Measurements from ENCODE around the gene NOLC1. TPM values are rescaled to one million over a fixed set of nuclear protein-coding genes. Genes with fewer than 3 reads are reported as not detected.

The NOLC1 gene
- total RNA-seq, 2 experiments from 2014 or later, result 206 to 283 TPM

DNA sequence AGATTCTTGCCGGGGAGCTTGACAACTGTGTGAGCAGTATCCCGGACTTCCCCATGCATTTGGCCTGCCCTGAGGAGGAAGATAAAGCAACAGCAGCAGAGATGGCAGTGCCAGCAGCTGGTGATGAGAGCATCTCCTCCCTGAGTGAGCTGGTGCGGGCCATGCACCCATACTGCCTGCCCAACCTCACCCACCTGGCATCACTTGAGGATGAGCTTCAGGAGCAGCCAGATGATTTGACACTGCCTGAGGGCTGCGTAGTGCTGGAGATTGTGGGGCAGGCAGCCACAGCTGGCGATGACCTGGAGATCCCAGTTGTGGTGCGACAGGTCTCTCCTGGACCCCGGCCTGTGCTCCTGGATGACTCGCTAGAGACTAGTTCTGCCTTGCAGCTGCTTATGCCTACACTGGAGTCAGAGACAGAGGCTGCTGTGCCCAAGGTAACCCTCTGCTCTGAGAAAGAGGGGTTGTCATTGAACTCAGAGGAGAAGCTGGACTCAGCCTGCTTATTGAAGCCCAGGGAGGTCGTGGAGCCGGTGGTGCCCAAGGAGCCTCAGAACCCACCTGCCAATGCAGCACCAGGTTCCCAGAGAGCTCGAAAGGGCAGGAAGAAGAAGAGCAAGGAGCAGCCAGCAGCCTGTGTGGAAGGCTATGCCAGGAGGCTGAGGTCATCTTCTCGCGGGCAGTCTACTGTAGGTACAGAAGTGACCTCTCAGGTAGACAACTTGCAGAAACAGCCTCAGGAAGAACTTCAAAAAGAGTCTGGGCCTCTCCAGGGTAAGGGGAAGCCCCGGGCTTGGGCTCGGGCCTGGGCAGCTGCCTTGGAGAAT, 12.7 kb upstream of the NOLC1 start:
- peaks cover 27% of the 10 kb centered on the region for H3K4me1 Mint-ChIP-seq
- POLR2A ChIA-PET, result interaction anchor here (1.2 to 2.0 kb wide), 2 partner anchors 10 to 12 kb away, joined by 3 to 11 read pairs; partner anchors contain the start of gene NOLC1
- no peaks in the 10 kb centered on the region for H3K9me3 Mint-ChIP-seq (ENCODE audit: low read depth)
- CTCF ChIA-PET, result interaction anchor here (4.8 kb wide), 1 partner anchor 12 kb away, joined by 13 read pairs; the partner anchor contains the start of gene NOLC1
- no peaks in the 10 kb centered on the region for H3K27me3 Mint-ChIP-seq
- H3K27ac Mint-ChIP-seq, result no peak overlapping the region
- ATAC-seq, result no peak
- H3K36me3 Mint-ChIP-seq (ENCODE audit: low read depth), result peaks cover 71% of the 10 kb centered on the region
- intact Hi-C loops (cut with DNase I, micrococcal nuclease), result no loop called here
- no peak for DNase-seq
- no peak overlapping the region for H3K4me3 Mint-ChIP-seq

DNA sequence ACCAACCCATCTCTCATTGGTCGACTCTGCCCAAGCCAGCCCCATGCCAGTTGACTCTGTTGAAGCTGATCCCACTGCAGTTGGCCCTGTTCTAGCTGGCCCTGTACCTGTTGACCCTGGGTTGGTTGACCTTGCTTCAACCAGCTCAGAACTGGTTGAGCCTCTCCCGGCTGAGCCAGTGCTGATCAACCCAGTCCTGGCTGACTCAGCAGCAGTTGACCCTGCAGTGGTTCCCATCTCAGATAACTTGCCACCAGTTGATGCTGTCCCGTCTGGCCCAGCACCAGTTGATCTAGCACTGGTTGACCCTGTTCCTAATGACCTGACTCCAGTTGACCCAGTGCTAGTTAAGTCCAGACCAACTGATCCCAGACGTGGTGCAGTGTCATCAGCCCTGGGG, 12.0 kb upstream of the NOLC1 start:
- peak overlapping the region; percentile 3 for H3K27ac Mint-ChIP-seq
- peaks cover 70% of the 10 kb centered on the region for H3K36me3 Mint-ChIP-seq (ENCODE audit: low read depth)
- no peak overlapping the region for H3K4me3 Mint-ChIP-seq
- ATAC-seq (no peak), DNase-seq (no peak)
- ChIA-PET POLR2A (interaction anchor here (0.7 to 1.2 kb wide), 2 partner anchors 9 to 10 kb away, joined by 3 read pairs; no protein-coding TSS in a partner anchor), CTCF (interaction anchor here (4.8 kb wide), 1 partner anchor 11 kb away, joined by 13 read pairs; the partner anchor contains the start of gene NOLC1)
- peaks cover 21% of the 10 kb centered on the region for H3K4me1 Mint-ChIP-seq
- intact Hi-C loops (cut with DNase I, micrococcal nuclease), result no loop called here
- no peaks in the 10 kb centered on the region for H3K27me3 Mint-ChIP-seq
- no peaks in the 10 kb centered on the region for H3K9me3 Mint-ChIP-seq (ENCODE audit: low read depth)

DNA sequence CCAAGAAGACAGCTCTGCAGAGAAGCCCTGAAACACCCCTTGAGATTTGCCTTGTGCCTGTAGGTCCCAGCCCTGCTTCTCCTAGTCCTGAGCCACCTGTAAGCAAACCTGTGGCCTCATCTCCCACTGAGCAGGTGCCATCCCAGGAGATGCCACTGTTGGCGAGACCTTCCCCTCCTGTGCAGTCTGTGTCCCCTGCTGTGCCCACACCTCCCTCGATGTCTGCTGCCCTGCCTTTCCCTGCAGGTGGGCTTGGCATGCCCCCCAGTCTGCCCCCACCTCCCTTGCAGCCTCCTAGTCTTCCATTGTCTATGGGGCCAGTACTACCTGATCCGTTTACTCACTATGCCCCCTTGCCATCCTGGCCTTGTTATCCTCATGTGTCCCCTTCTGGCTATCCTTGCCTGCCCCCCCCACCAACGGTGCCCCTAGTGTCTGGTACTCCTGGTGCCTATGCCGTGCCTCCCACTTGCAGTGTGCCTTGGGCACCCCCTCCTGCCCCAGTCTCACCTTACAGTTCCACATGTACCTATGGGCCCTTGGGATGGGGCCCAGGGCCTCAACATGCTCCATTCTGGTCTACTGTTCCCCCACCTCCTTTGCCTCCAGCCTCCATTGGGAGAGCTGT, 11.2 kb upstream of the NOLC1 start:
- Mint-ChIP-seq H3K4me3 (no peak overlapping the region), H3K36me3 (ENCODE audit: low read depth) (peaks cover 69% of the 10 kb centered on the region), H3K9me3 (ENCODE audit: low read depth) (no peaks in the 10 kb centered on the region), H3K27ac (no peak overlapping the region), H3K4me1 (peaks cover 14% of the 10 kb centered on the region), H3K27me3 (no peaks in the 10 kb centered on the region)
- no peak for DNase-seq
- intact Hi-C loops (cut with DNase I, micrococcal nuclease), result no loop called here
- CTCF ChIA-PET, result no interaction called here
- ATAC-seq, result no peak
- POLR2A ChIA-PET, result no interaction called here

DNA sequence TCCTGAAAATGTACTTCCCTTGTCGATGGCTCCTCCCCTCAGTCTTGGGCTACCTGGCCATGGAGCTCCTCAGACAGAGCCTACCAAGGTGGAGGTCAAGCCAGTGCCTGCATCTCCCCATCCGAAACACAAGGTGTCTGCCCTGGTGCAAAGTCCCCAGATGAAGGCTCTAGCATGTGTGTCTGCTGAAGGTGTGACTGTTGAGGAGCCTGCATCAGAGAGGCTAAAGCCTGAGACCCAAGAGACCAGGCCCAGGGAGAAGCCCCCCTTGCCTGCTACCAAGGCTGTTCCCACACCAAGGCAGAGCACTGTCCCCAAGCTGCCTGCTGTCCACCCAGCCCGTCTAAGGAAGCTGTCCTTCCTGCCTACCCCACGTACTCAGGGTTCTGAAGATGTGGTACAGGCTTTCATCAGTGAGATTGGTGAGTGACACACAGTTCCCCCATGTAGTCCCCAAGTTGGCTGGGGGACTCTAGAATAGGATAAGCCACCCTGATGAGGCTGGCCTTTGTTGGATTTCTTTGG, 10.5 kb upstream of the NOLC1 start:
- no peak for ATAC-seq
- Mint-ChIP-seq H3K9me3 (ENCODE audit: low read depth) (no peaks in the 10 kb centered on the region), H3K4me1 (peaks cover 10% of the 10 kb centered on the region), H3K4me3 (no peak overlapping the region), H3K27ac (peak overlapping the region; percentile 45), H3K36me3 (ENCODE audit: low read depth) (peaks cover 75% of the 10 kb centered on the region), H3K27me3 (no peaks in the 10 kb centered on the region)
- ChIA-PET CTCF (no interaction called here), POLR2A (interaction anchor here (0.7 kb wide), 1 partner anchor 333 kb away, joined by 3 read pairs; no protein-coding TSS in a partner anchor)
- no peak for DNase-seq
- intact Hi-C loops (cut with DNase I, micrococcal nuclease), result no loop called here

DNA sequence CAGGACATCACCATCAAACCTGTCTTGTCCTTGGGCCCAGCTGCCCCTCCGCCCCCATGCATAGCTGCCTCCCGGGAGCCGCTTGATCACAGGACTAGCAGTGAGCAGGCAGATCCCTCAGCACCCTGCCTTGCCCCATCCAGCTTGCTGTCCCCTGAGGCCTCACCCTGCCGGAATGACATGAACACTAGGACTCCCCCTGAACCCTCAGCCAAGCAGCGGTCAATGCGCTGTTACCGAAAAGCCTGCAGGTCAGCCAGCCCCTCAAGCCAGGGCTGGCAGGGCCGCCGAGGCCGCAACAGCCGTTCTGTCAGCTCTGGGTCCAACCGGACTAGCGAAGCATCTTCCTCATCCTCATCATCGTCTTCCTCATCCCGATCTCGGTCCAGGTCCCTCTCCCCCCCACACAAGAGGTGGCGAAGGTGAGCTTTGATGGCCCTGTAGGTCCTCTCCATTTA, 5.2 kb upstream of the NOLC1 start:
- CTCF ChIA-PET, result interaction anchor here (0.7 to 1.8 kb wide), 3 partner anchors 9 to 24 kb away, joined by 3 to 7 read pairs (median 3); no protein-coding TSS in a partner anchor
- peak overlapping the region; percentile 32 for H3K27ac Mint-ChIP-seq
- H3K4me3 Mint-ChIP-seq, result no peak overlapping the region
- no peaks in the 10 kb centered on the region for H3K27me3 Mint-ChIP-seq
- POLR2A ChIA-PET, result interaction anchor here (0.9 to 1.9 kb wide), 3 partner anchors 9 to 12 kb away, joined by 4 to 6 read pairs (median 5); no protein-coding TSS in a partner anchor
- ATAC-seq (no peak), DNase-seq (no peak)
- peaks cover 74% of the 10 kb centered on the region for H3K36me3 Mint-ChIP-seq (ENCODE audit: low read depth)
- intact Hi-C loops (cut with DNase I, micrococcal nuclease), result no loop called here
- no peaks in the 10 kb centered on the region for H3K9me3 Mint-ChIP-seq (ENCODE audit: low read depth)
- peaks cover 14% of the 10 kb centered on the region for H3K4me1 Mint-ChIP-seq

DNA sequence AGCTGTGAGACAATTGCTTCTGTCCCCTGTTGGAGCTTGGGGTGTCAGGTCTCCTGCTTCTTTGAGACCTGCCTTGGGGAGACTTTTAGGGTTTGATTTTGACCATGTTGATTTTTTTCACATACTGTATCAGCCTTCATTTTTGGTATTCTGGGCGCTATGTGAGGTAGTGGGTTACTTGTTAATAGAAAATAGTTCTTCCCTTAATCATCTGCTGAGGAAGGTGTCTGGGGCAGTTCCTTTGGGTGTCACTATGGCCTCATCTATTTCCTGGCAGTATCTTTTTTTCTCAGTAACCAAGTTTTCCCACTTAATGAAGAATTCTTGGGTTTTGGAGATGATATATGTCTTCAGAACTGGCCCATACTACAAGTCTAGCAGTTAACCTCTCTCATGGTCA, 4.6 kb upstream of the NOLC1 start:
- ChIA-PET CTCF (interaction anchor here (1.0 to 1.8 kb wide), 2 partner anchors 10 to 23 kb away, joined by 3 to 7 read pairs; no protein-coding TSS in a partner anchor), POLR2A (interaction anchor here (0.6 to 1.9 kb wide), 3 partner anchors 10 to 13 kb away, joined by 3 to 6 read pairs (median 5); no protein-coding TSS in a partner anchor)
- Mint-ChIP-seq H3K9me3 (ENCODE audit: low read depth) (no peaks in the 10 kb centered on the region), H3K4me3 (no peak overlapping the region), H3K27ac (peak overlapping the region; percentile 32), H3K27me3 (no peaks in the 10 kb centered on the region), H3K4me1 (peaks cover 14% of the 10 kb centered on the region), H3K36me3 (ENCODE audit: low read depth) (peaks cover 73% of the 10 kb centered on the region)
- DNase-seq, result no peak
- intact Hi-C loops (cut with DNase I, micrococcal nuclease), result no loop called here
- ATAC-seq, result no peak

DNA sequence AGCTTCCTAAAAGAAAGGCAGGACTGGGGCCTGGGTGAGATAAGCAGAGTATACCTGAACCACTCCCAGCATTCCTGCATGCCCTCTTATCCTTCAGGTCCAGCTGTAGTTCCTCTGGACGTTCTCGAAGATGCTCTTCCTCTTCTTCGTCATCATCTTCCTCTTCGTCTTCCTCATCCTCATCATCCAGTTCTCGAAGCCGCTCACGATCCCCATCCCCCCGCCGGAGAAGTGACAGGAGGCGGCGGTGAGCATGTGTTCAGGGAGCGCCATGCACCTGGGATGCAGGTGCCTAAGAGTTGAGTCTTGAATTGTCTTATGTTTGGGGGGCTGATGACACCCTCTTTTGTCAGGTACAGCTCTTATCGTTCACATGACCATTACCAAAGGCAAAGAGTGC, 3.9 kb upstream of the NOLC1 start:
- H3K4me3 Mint-ChIP-seq, result no peak overlapping the region
- DNase-seq (no peak), ATAC-seq (no peak)
- intact Hi-C loops (cut with DNase I, micrococcal nuclease), result no loop called here
- POLR2A ChIA-PET, result no interaction called here
- no peaks in the 10 kb centered on the region for H3K9me3 Mint-ChIP-seq (ENCODE audit: low read depth)
- no peaks in the 10 kb centered on the region for H3K27me3 Mint-ChIP-seq
- peaks cover 18% of the 10 kb centered on the region for H3K4me1 Mint-ChIP-seq
- peaks cover 74% of the 10 kb centered on the region for H3K36me3 Mint-ChIP-seq (ENCODE audit: low read depth)
- H3K27ac Mint-ChIP-seq, result peak overlapping the region; percentile 75
- CTCF ChIA-PET, result interaction anchor here (1.2 to 1.8 kb wide), 3 partner anchors 10 to 33 kb away, joined by 3 to 7 read pairs (median 3); no protein-coding TSS in a partner anchor

DNA sequence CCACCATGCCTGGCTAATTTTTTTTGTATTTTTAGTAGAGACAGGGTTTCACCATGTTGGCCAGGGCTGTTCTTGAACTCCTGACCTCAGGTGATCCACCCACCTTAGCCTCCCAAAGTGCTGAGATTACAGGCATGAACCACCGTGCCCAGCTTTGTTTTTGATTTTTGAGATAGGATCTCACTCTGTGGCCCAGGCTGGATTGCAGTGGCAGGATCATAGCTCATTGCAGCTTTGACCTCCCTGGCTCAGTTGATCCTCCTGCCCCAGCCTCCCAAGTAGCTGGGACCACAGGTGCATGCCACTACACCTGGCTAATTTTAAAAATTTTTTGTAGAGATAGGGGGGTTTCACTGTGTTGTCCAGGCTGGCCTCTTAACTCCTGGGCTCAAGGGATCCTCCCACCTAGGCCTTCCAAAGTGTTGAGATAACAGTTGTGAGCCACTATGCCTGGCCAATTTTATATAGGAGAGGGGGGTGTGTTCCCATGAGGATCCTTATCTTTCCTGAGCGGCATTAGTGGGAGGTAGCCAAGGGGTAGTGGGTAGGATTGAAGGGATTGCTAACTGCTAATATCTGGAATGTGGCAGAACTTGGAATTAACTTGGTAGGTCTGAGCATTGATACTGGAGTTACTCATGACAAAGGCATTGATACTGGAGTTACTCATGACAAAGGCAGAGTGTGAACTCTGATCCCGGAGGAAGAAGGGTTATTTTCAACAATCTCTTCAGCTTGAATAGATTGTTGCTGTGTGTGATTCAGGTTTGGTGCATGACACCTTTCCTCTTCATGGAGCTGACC, 1.0 kb upstream of the NOLC1 start:
- DNase-seq, result no peak
- no peak for ATAC-seq
- Mint-ChIP-seq H3K4me3 (peak overlapping the region; percentile 99), H3K36me3 (ENCODE audit: low read depth) (peaks cover 79% of the 10 kb centered on the region), H3K4me1 (peaks cover 42% of the 10 kb centered on the region), H3K27me3 (no peaks in the 10 kb centered on the region), H3K27ac (peak overlapping the region; percentile 99), H3K9me3 (ENCODE audit: low read depth) (no peaks in the 10 kb centered on the region)
- POLR2A ChIA-PET, result interaction anchor here (0.6 to 1.9 kb wide), 13 partner anchors 9 to 352 kb away, joined by 3 to 11 read pairs (median 4); partner anchors contain the start of genes NFKB2, PPRC1 and SUFU
- intact Hi-C loops (cut with DNase I, micrococcal nuclease), result loop anchor here in 1 of 2 experiments (5.0 kb wide), 1 partner anchor 1246 kb away; the partner anchor contains the start of genes ATP5MK and PDCD11
- CTCF ChIA-PET, result interaction anchor here (0.6 to 3.0 kb wide), 8 partner anchors 13 to 904 kb away, joined by 3 to 18 read pairs (median 4); partner anchors contain the start of genes ACTR1A, PPRC1 and SUFU

DNA sequence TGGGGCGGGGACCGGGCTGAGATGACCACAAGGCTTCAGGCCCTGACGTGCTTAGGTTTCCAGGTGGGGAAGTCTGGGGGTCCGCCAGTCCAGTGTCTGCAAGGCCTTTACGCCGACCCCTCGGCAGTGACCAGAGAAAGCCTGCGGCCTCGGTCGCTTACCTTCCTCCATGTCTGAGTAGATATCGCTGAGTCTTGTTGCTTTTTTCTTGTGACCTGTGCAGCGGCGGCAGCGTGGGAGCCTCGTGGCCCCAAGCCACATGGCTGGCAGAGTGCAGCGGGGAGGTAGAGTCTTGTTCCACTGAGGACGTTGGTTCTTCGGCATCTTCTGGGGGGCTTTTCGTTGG, 329 bp downstream of the NOLC1 start:
- DNase-seq (peak; percentile 71), ATAC-seq (peak; percentile 25)
- ChIA-PET CTCF (interaction anchor here (0.7 to 3.0 kb wide), 12 partner anchors 14 to 491 kb away, joined by 3 to 18 read pairs (median 4); partner anchors contain the start of genes ACTR1A, PPRC1 and SUFU), POLR2A (interaction anchor here (0.5 to 2.7 kb wide), 11 partner anchors 11 to 351 kb away, joined by 3 to 11 read pairs (median 4); partner anchors contain the start of genes NFKB2, PPRC1 and SUFU)
- intact Hi-C loops (cut with DNase I, micrococcal nuclease), result loop anchor here (1.0 to 5.0 kb wide), 20 partner anchors 20 to 1245 kb away; partner anchors contain the start of genes ACTR1A (in 2 of the 2), LDB1 (in 2 of the 2), OGA (in 2 of the 2) and ARL3 (in 1 of the 2)
- Mint-ChIP-seq H3K27ac (peak overlapping the region; percentile 99), H3K36me3 (ENCODE audit: low read depth) (peaks cover 81% of the 10 kb centered on the region), H3K9me3 (ENCODE audit: low read depth) (no peaks in the 10 kb centered on the region), H3K4me1 (peaks cover 54% of the 10 kb centered on the region), H3K4me3 (peak overlapping the region; percentile 99), H3K27me3 (no peaks in the 10 kb centered on the region)

DNA sequence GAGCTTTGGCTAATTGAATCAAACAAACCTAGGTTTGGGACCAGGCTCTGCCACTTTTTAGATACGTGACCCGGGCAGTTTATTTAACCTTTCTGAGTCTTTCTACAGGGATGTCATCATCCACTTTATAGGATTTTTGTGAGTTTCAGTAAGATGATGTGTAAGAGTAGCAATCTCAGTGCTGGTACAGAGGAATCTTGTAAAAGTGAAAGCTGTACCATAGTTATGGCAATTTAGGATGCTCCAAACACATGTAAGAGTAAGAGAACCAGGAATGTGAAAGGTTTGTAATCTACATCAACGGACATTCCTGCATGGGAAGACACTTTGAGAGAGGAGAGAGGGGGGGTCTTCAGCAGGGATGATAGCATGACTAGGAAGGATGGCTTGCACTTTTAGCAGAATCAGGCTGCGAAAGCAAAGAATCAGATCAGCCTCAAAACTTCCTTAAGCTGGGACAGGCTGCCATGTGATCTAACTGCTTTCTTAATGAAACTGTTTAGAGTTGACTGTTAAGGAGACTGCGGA, 968 bp downstream of the NOLC1 start:
- ATAC-seq, result no peak
- intact Hi-C loops (cut with DNase I, micrococcal nuclease), result loop anchor here (2.0 to 5.0 kb wide), 2 partner anchors 350 to 1244 kb away; partner anchors contain the start of genes ACTR1A (in 1 of the 2), ATP5MK (in 1 of the 2), PDCD11 (in 1 of the 2) and SUFU (in 1 of the 2)
- H3K9me3 Mint-ChIP-seq (ENCODE audit: low read depth), result no peaks in the 10 kb centered on the region
- POLR2A ChIA-PET, result interaction anchor here (0.5 to 2.7 kb wide), 4 partner anchors 11 to 242 kb away, joined by 4 to 10 read pairs (median 7); partner anchors contain the start of gene NFKB2
- H3K36me3 Mint-ChIP-seq (ENCODE audit: low read depth), result peaks cover 82% of the 10 kb centered on the region
- H3K27ac Mint-ChIP-seq, result peak overlapping the region; percentile 99
- H3K4me1 Mint-ChIP-seq, result peaks cover 56% of the 10 kb centered on the region
- peak overlapping the region; percentile 99 for H3K4me3 Mint-ChIP-seq
- no peak for DNase-seq
- no peaks in the 10 kb centered on the region for H3K27me3 Mint-ChIP-seq
- CTCF ChIA-PET, result interaction anchor here (0.6 to 1.9 kb wide), 9 partner anchors 14 to 308 kb away, joined by 3 to 7 read pairs (median 3); partner anchors contain the start of gene PPRC1
